IMR-90 (cell line): ENCODE measurements around the gene FOCAD. TPM values are rescaled to one million over a fixed set of nuclear protein-coding genes. Genes with fewer than 3 reads are reported as not detected.
A peak's percentile ranks its signal among the peaks of the same experiment; 100 is the strongest.

ENCODE experiments used
- ATAC-seq: fragments of 200-7000 bp; cut with Tn5 transposase; 2 replicates; pipeline ENCODE4 v1.9.1; 2020; ENCODE audit warnings: low read depth, mild to moderate bottlenecking, moderate library complexity
- BruUV-seq: library from RNA; stranded (reverse); fragments of 400-500 nt; replicated peaks from 2 replicates; lab custom pipeline; 2021; lab: Mats Ljungman, UMichigan
- CTCF ChIA-PET: fragments of 300-600 bp; formaldehyde crosslinking; extraction: SDS; loops from one replicate; lab custom pipeline; 2021; ENCODE audit warnings: antibody characterized with exemption; lab: Yijun Ruan, JAX
- POLR2A ChIA-PET: fragments of 300-600 bp; sonication (Branson Sonifier 250); formaldehyde crosslinking; loops from one replicate; lab custom pipeline; 2022; ENCODE audit warnings: antibody characterized with exemption; ENCODE audit not compliant: unreplicated experiment; lab: Charles Lee
- DNase-seq: peaks from one replicate; pipeline ENCODE4 v3.0.0; 2013
- H2AFZ ChIP-seq: replicated peaks from 2 replicates; pipeline ENCODE3; 2013; ENCODE audit warnings: low read length, mild to moderate bottlenecking; ENCODE audit not compliant: poor library complexity
- H2AK5ac ChIP-seq: 2 replicates; pipeline ENCODE4 v1.6.1; 2013; ENCODE audit warnings: low read depth, low read length, inconsistent platforms
- H2AK9ac ChIP-seq: replicated peaks from 2 replicates; pipeline ENCODE3; 2013; ENCODE audit warnings: mild to moderate bottlenecking, low read depth, low read length, moderate library complexity; ENCODE audit not compliant: poor library complexity
- H2BK120ac ChIP-seq: 2 replicates; pipeline ENCODE4 v1.6.1; 2013; ENCODE audit warnings: low read depth, low read length, inconsistent platforms
- H2BK15ac ChIP-seq: 3 replicates; pipeline ENCODE4 v1.6.1; 2013; ENCODE audit warnings: low read depth, low read length, inconsistent platforms
- H2BK20ac ChIP-seq: 2 replicates; pipeline ENCODE4 v1.6.1; 2013; ENCODE audit warnings: low read depth, mild to moderate bottlenecking, inconsistent platforms, low read length, moderate library complexity
- H2BK5ac ChIP-seq: 2 replicates; pipeline ENCODE4 v1.6.1; 2013; ENCODE audit warnings: mild to moderate bottlenecking, low read depth, low read length, inconsistent platforms; ENCODE audit not compliant: poor library complexity, severe bottlenecking
- H3K14ac ChIP-seq: replicated peaks from 2 replicates; pipeline ENCODE4 v1.6.1; 2013; ENCODE audit warnings: low read depth, low read length, inconsistent platforms
- H3K18ac ChIP-seq: 2 replicates; pipeline ENCODE4 v1.6.1; 2013; ENCODE audit warnings: low read depth, low read length, control low read depth
- H3K23ac ChIP-seq: 2 replicates; pipeline ENCODE4 v1.6.1; 2013; ENCODE audit warnings: low read depth, low read length, inconsistent platforms
- H3K27ac ChIP-seq: 2 replicates; pipeline ENCODE4 v1.5.1; 2013; ENCODE audit warnings: mild to moderate bottlenecking, control low read depth, low read length; ENCODE audit not compliant: insufficient read depth
- H3K27me3 ChIP-seq: 2 replicates; pipeline ENCODE4 v1.6.1; 2013; ENCODE audit warnings: low read length; ENCODE audit not compliant: control insufficient read depth, insufficient read depth
- H3K36me3 ChIP-seq: 2 replicates; pipeline ENCODE4 v1.6.1; 2013; ENCODE audit warnings: low read length, mixed read lengths; ENCODE audit not compliant: control insufficient read depth, insufficient read depth
- H3K4ac ChIP-seq: 2 replicates; pipeline ENCODE4 v1.6.1; 2013; ENCODE audit warnings: low read depth, low read length, inconsistent platforms
- H3K4me1 ChIP-seq: 2 replicates; pipeline ENCODE4 v1.6.1; 2013; ENCODE audit warnings: low read length, mixed read lengths; ENCODE audit not compliant: control insufficient read depth, insufficient read depth
- H3K4me2 ChIP-seq: 2 replicates; pipeline ENCODE4 v1.6.1; 2013; ENCODE audit warnings: low read depth, mild to moderate bottlenecking, control low read depth, low read length, moderate library complexity
- H3K4me3 ChIP-seq: 2 replicates; pipeline ENCODE4 v1.5.1; 2013; ENCODE audit warnings: low read depth, mild to moderate bottlenecking, control low read depth, low read length, moderate library complexity; ENCODE audit not compliant: insufficient read depth
- H3K56ac ChIP-seq: 2 replicates; pipeline ENCODE4 v1.6.1; 2013; ENCODE audit warnings: low read length, inconsistent platforms; ENCODE audit not compliant: insufficient read depth; ENCODE audit errors: extremely low read depth
- H3K79me1 ChIP-seq, 2 experiments: 2 replicates each; pipeline ENCODE4 v1.6.1; 2013; ENCODE audit warnings: low read length in 2 of 2, inconsistent platforms in 1 of 2, low read depth in 1 of 2
- H3K9ac ChIP-seq: 2 replicates; pipeline ENCODE4 v1.6.1; 2013; ENCODE audit warnings: low read depth, low read length, control low read depth
- H3K9me1 ChIP-seq: 2 replicates; pipeline ENCODE4 v1.6.1; 2013; ENCODE audit warnings: low read length, inconsistent platforms; ENCODE audit not compliant: insufficient read depth
- H3K9me3 ChIP-seq: 2 replicates; pipeline ENCODE4 v1.6.1; 2013; ENCODE audit warnings: low read length; ENCODE audit not compliant: control insufficient read depth, insufficient read depth
- H4K20me1 ChIP-seq: 2 replicates; pipeline ENCODE4 v1.6.1; 2013; ENCODE audit warnings: low read length, inconsistent platforms; ENCODE audit not compliant: insufficient read depth
- H4K5ac ChIP-seq: 2 replicates; pipeline ENCODE4 v1.6.1; 2013; ENCODE audit warnings: mild to moderate bottlenecking, low read depth, low read length, control low read depth
- H4K8ac ChIP-seq, 2 experiments: 2 replicates each; pipeline ENCODE4 v1.6.1; 2013; ENCODE audit warnings: low read depth in 2 of 2, low read length in 2 of 2, control low read depth in 1 of 2, inconsistent platforms in 1 of 2
- H4K91ac ChIP-seq: 2 replicates; pipeline ENCODE4 v1.6.1; 2013; ENCODE audit warnings: low read depth, low read length, inconsistent platforms; ENCODE audit not compliant: insufficient read depth
- BHLHE40 ChIP-seq: fragments of 150-350 bp; IDR thresholded peaks from 2 replicates; pipeline ENCODE4 v1.6.1; 2016; ENCODE audit warnings: mild to moderate bottlenecking, low read depth, low read length
- CEBPB ChIP-seq: IDR thresholded peaks from 2 replicates; pipeline ENCODE4 v1.6.1; 2012; ENCODE audit warnings: low read depth, low read length, improper control_type of control experiment
- MXI1 ChIP-seq: IDR thresholded peaks from 2 replicates; pipeline ENCODE4 v1.6.1; 2012; ENCODE audit warnings: low read depth, mild to moderate bottlenecking, low read length, moderate library complexity, borderline replicate concordance
- NFE2L2 ChIP-seq: fragments of 150-350 bp; IDR thresholded peaks from 2 replicates; pipeline ENCODE4 v1.6.1; 2016; ENCODE audit warnings: low read depth, mild to moderate bottlenecking, low read length
- WGBS, 2 experiments: methylation state at CpG; one replicate each; pipeline versions ENCODE4 v1.1.5 to v1.1.7; 2013; ENCODE audit warnings: missing lambda C conversion rate in 2 of 2; ENCODE audit not compliant: insufficient read length in 1 of 2; ENCODE audit errors: extremely low coverage in 2 of 2; 5-methylcytosine and 5-hydroxymethylcytosine counted together
- dilution Hi-C: fragments of 300-500 bp; cut with HindIII; formaldehyde crosslinking; loops from one replicate; pipeline ENCODE4 v1.14.3; 2018; ENCODE audit warnings: low sequenced_read_pairs; ENCODE audit not compliant: unreplicated experiment
- in situ Hi-C: fragments of 300-500 bp; cut with MboI; formaldehyde crosslinking; loops from 3 replicates; pipeline ENCODE4 v1.14.3; 2019; ENCODE audit warnings: low sequenced_read_pairs, inconsistent platforms, mixed read lengths
- intact Hi-C: fragments of 100-400 bp; cut with micrococcal nuclease; formaldehyde crosslinking; loops from 2 replicates; pipeline ENCODE4 v1.10.0; 2022
- polyA plus RNA-seq, 3 experiments: library from polyadenylated mRNA; depleted of rRNA; stranded (reverse); fragments of >200 nt; gene quantifications; 2 replicates each; pipeline ENCODE4 v1.2.3, GENCODE V29; 2012; ENCODE audit warnings: low replicate concordance in 1 of 3
- total RNA-seq: library from RNA; depleted of rRNA; stranded (reverse); fragments of >200 nt; gene quantifications from 2 replicates; pipeline ENCODE4 v1.2.3, GENCODE V29; 2012

Gene FOCAD
- total and polyA plus RNA-seq, 2 of the 4 experiments (the other 2 are of a cell fraction) = 28.8 to 91.2 TPM

DNA sequence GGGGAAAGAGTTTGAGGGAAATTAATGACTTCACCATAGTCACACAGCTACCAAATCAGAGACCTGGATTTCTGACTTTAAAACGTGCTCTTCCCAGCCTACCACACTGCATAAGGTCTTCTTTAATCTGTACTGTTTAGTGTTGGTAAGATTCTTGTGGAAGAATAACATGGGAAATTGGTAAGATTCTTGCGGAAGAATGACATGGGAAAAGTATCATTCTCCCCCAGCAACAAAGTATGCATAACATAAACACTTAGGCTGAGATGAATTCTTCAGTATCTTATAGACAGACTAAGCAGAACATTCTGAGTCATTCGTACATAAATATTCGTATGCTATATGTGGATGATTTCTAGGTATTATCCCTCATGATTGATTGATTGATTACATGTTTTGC is 170.4 kb downstream of the FOCAD start:
- Histone ChIP-seq H4K20me1 (no peaks in the 10 kb centered on the region), H3K4me2 (peak overlapping the region; percentile 61; the same call in 1 of the 2 replicates), H3K18ac (no peak overlapping the region), H3K79me1 (peaks cover 0 to 7% of the 10 kb centered on the region in 2 experiments; a peak in 1 of 4 replicates), H3K9me1 (no peaks in the 10 kb centered on the region), H2AK9ac (no peak overlapping the region), H2BK20ac (no peak overlapping the region), H3K9ac (no peak overlapping the region), H3K56ac (no peak overlapping the region), H2BK5ac (peak overlapping the region; percentile 62), H4K91ac (no peak overlapping the region), H3K14ac (no peak overlapping the region), H3K23ac (no peak overlapping the region), H3K27ac (no peak overlapping the region), H3K4me3 (no peak overlapping the region), H4K5ac (no peak overlapping the region), H3K27me3 (no peaks in the 10 kb centered on the region), H3K36me3 (no peaks in the 10 kb centered on the region), H2BK15ac (no peak overlapping the region), H3K4me1 (no peaks in the 10 kb centered on the region; the same call in 1 of the 2 replicates), H3K9me3 (no peaks in the 10 kb centered on the region), H3K4ac (no peak overlapping the region), H2AK5ac (no peak overlapping the region), H2AFZ (no peak overlapping the region), H2BK120ac (no peak overlapping the region), H4K8ac (peak overlapping the region in 1 of 2 experiments; percentile 41; a peak in 1 of 4 replicates)
- TF ChIP-seq BHLHE40 = peak; percentile 39; the same call in 1 of the 2 replicates
- 0 out of 2 replicates have a peak, but pooled peaks have one; percentile 39 for TF ChIP-seq CEBPB
- 0 out of 2 replicates have a peak, but pooled peaks have one; percentile 15 for TF ChIP-seq NFE2L2
- no peak for TF ChIP-seq MXI1
- no TSS peak for BruUV-seq
- peak; percentile 95 for ATAC-seq
- intact Hi-C loops (loop anchor here (2.0 to 5.0 kb wide), 2 partner anchors 18 to 1438 kb away; no protein-coding TSS in a partner anchor), in situ Hi-C loops (no loop called here), dilution Hi-C loops (no loop called here)
- peak; percentile 88 for DNase-seq
- ChIA-PET CTCF (no interaction called here), POLR2A (no interaction called here)
- no CpG with 5 or more reads among the region's 4 CpGs for WGBS, 2 experiments
